WERI-Rb-1 (cell line): ENCODE results near the gene LRRTM4.

Experiments
- DNase-seq: peaks from one replicate; pipeline ENCODE4 v3.0.0-alpha.2; 2020
- H3K27ac ChIP-seq: fragments of 250-450 bp; sonication (Bioruptor Pico); 2 replicates; pipeline ENCODE4 v1.5.1; 2020; ENCODE audit warnings: mild to moderate bottlenecking, moderate library complexity
- H3K27me3 ChIP-seq: fragments of 250-450 bp; sonication (Bioruptor Pico); 2 replicates; pipeline ENCODE4 v1.5.1; 2021; ENCODE audit warnings: mild to moderate bottlenecking, low read depth, moderate library complexity; ENCODE audit not compliant: insufficient read depth, severe bottlenecking
- H3K36me3 ChIP-seq: fragments of 250-450 bp; sonication (Bioruptor Pico); 2 replicates; pipeline ENCODE4 v1.5.1; 2020; ENCODE audit warnings: mild to moderate bottlenecking, moderate library complexity
- H3K4me3 ChIP-seq: 2 replicates; pipeline ENCODE4 v1.5.1; 2011; ENCODE audit warnings: low read depth, mild to moderate bottlenecking, control low read depth, low read length
- H3K9me3 ChIP-seq: fragments of 250-450 bp; sonication (Bioruptor Pico); 2 replicates; pipeline ENCODE4 v1.5.1; 2021; ENCODE audit warnings: mild to moderate bottlenecking, moderate library complexity; ENCODE audit not compliant: severe bottlenecking
- CTCF ChIP-seq: IDR thresholded peaks from 2 replicates; pipeline ENCODE4 v1.5.1; 2011; ENCODE audit warnings: low read depth, mild to moderate bottlenecking, control low read depth, inconsistent platforms, low read length

LRRTM4 gene

GRCh38 chr2:77363277-77363676, 158.9 kb downstream of the LRRTM4 start:
- H3K4me3 ChIP-seq: no peak overlapping the region
- H3K27me3 ChIP-seq: no peaks in the 10 kb centered on the region
- no peak overlapping the region for H3K27ac ChIP-seq
- no peak for TF ChIP-seq CTCF
- no peak for DNase-seq
- H3K36me3 ChIP-seq: no peaks in the 10 kb centered on the region
- H3K9me3 ChIP-seq: no peaks in the 10 kb centered on the region

GRCh38 chr2:77348821-77349220, 173.4 kb downstream of the LRRTM4 start:
- DNase-seq: no peak
- TF ChIP-seq CTCF: no peak
- Histone ChIP-seq H3K4me3 (no peak overlapping the region), H3K27me3 (no peaks in the 10 kb centered on the region), H3K36me3 (no peaks in the 10 kb centered on the region), H3K27ac (no peak overlapping the region), H3K9me3 (no peaks in the 10 kb centered on the region)

GRCh38 chr2:77336013-77336412, 186.2 kb downstream of the LRRTM4 start:
- DNase-seq: no peak
- H3K27me3 ChIP-seq: no peaks in the 10 kb centered on the region
- H3K9me3 ChIP-seq: peaks cover 2% of the 10 kb centered on the region
- no peaks in the 10 kb centered on the region for H3K36me3 ChIP-seq
- H3K27ac ChIP-seq: no peak overlapping the region
- no peak for TF ChIP-seq CTCF
- no peak overlapping the region for H3K4me3 ChIP-seq

GRCh38 chr2:77328134-77328931, 193.8 kb downstream of the LRRTM4 start:
- Histone ChIP-seq H3K36me3 (no peaks in the 10 kb centered on the region), H3K27me3 (no peaks in the 10 kb centered on the region), H3K27ac (no peak overlapping the region), H3K4me3 (no peak overlapping the region), H3K9me3 (peaks cover 2% of the 10 kb centered on the region)
- no peak for TF ChIP-seq CTCF
- DNase-seq: no peak

GRCh38 chr2:77325395-77325794, 196.8 kb downstream of the LRRTM4 start:
- no peak for TF ChIP-seq CTCF
- Histone ChIP-seq H3K27me3 (no peaks in the 10 kb centered on the region), H3K4me3 (no peak overlapping the region), H3K36me3 (no peaks in the 10 kb centered on the region), H3K27ac (no peak overlapping the region), H3K9me3 (no peaks in the 10 kb centered on the region)
- DNase-seq: no peak

GRCh38 chr2:77322431-77322830, 199.7 kb downstream of the LRRTM4 start:
- no peak for DNase-seq
- H3K4me3 ChIP-seq: no peak overlapping the region
- H3K27ac ChIP-seq: no peak overlapping the region
- no peaks in the 10 kb centered on the region for H3K36me3 ChIP-seq
- no peaks in the 10 kb centered on the region for H3K27me3 ChIP-seq
- TF ChIP-seq CTCF: no peak
- no peaks in the 10 kb centered on the region for H3K9me3 ChIP-seq
